ENCODE measurements around the gene DNAL1. TPM values are rescaled to one million over a fixed set of nuclear protein-coding genes. Genes with fewer than 3 reads are reported as not detected.

DNAL1 gene
- total and polyA plus RNA-seq, 10 of the 15 experiments (the other 5 are each of a cell fraction or from before 2014, with no cell fraction given) = 2.4 to 18.2 (median 7.4) TPM

- TF ChIP-seq, protein P1, sequence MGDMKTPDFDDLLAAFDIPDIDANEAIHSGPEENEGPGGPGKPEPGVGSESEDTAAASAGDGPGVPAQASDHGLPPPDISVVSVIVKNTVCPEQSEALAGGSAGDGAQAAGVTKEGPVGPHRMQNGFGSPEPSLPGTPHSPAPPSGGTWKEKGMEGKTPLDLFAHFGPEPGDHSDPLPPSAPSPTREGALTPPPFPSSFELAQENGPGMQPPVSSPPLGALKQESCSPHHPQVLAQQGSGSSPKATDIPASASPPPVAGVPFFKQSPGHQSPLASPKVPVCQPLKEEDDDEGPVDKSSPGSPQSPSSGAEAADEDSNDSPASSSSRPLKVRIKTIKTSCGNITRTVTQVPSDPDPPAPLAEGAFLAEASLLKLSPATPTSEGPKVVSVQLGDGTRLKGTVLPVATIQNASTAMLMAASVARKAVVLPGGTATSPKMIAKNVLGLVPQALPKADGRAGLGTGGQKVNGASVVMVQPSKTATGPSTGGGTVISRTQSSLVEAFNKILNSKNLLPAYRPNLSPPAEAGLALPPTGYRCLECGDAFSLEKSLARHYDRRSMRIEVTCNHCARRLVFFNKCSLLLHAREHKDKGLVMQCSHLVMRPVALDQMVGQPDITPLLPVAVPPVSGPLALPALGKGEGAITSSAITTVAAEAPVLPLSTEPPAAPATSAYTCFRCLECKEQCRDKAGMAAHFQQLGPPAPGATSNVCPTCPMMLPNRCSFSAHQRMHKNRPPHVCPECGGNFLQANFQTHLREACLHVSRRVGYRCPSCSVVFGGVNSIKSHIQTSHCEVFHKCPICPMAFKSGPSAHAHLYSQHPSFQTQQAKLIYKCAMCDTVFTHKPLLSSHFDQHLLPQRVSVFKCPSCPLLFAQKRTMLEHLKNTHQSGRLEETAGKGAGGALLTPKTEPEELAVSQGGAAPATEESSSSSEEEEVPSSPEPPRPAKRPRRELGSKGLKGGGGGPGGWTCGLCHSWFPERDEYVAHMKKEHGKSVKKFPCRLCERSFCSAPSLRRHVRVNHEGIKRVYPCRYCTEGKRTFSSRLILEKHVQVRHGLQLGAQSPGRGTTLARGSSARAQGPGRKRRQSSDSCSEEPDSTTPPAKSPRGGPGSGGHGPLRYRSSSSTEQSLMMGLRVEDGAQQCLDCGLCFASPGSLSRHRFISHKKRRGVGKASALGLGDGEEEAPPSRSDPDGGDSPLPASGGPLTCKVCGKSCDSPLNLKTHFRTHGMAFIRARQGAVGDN (IDR thresholded peaks at IDR 0.05) = 0 out of 2 replicates have a peak, but pooled peaks have one; percentile 22
- TF ChIP-seq IKZF1 (conservative IDR thresholded peaks at IDR 0.05) (no peak), ETV6 (conservative IDR thresholded peaks at IDR 0.05 in 1 of 2, IDR thresholded peaks at IDR 0.05 in 1 of 2; ENCODE audit: borderline replicate concordance in 1 of 2, low read depth in 1 of 2) (peak in 1 of 2 experiments; percentile 24; a peak in 1 of 4 replicates), FOXM1 (IDR thresholded peaks at IDR 0.05; ENCODE audit: low read depth, low read length) (no peak), HDGF (IDR thresholded peaks at IDR 0.05) (no peak), POLR2A (IDR thresholded peaks at IDR 0.05; ENCODE audit: low read depth, low read length) (peak; percentile 55; the same call in 1 of the 2 replicates), BHLHE40 (IDR thresholded peaks at IDR 0.05; ENCODE audit: borderline replicate concordance in 1 of 2, low read depth in 2 of 2, low read length in 1 of 2) (peak; percentile 34 to 85; a peak in 3 of 4 replicates), HDAC2 (IDR thresholded peaks at IDR 0.05) (no peak), WRNIP1 (IDR thresholded peaks at IDR 0.05; ENCODE audit: borderline replicate concordance, low read depth, low read length) (0 out of 2 replicates have a peak, but pooled peaks have one; percentile 22), SREBF2 (IDR thresholded peaks at IDR 0.05; ENCODE audit: low read length) (no peak), CREM (IDR thresholded peaks at IDR 0.05; ENCODE audit: low read depth) (no peak), SMAD5 (IDR thresholded peaks at IDR 0.05; ENCODE audit: low read depth) (no peak), MYC (IDR thresholded peaks at IDR 0.05; ENCODE audit: insufficient read depth, insufficient read length, insufficient replicate concordance, low read length, severe bottlenecking) (peak; percentile 69)
- TF ChIP-seq, protein P2, sequence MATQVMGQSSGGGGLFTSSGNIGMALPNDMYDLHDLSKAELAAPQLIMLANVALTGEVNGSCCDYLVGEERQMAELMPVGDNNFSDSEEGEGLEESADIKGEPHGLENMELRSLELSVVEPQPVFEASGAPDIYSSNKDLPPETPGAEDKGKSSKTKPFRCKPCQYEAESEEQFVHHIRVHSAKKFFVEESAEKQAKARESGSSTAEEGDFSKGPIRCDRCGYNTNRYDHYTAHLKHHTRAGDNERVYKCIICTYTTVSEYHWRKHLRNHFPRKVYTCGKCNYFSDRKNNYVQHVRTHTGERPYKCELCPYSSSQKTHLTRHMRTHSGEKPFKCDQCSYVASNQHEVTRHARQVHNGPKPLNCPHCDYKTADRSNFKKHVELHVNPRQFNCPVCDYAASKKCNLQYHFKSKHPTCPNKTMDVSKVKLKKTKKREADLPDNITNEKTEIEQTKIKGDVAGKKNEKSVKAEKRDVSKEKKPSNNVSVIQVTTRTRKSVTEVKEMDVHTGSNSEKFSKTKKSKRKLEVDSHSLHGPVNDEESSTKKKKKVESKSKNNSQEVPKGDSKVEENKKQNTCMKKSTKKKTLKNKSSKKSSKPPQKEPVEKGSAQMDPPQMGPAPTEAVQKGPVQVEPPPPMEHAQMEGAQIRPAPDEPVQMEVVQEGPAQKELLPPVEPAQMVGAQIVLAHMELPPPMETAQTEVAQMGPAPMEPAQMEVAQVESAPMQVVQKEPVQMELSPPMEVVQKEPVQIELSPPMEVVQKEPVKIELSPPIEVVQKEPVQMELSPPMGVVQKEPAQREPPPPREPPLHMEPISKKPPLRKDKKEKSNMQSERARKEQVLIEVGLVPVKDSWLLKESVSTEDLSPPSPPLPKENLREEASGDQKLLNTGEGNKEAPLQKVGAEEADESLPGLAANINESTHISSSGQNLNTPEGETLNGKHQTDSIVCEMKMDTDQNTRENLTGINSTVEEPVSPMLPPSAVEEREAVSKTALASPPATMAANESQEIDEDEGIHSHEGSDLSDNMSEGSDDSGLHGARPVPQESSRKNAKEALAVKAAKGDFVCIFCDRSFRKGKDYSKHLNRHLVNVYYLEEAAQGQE (IDR thresholded peaks at IDR 0.05; ENCODE audit: low read depth, low read length) = no peak
- in situ Hi-C loops (cut with MboI) = loop anchor here (5.0 to 25.0 kb wide), 2 partner anchors 85 to 295 kb away; no protein-coding TSS in a partner anchor
Measured at GRCh38 chr14:73741876-73742519, 97.2 kb downstream of the DNAL1 start.

More at GRCh38 chr14:73741876-73742519, 97.2 kb downstream of the DNAL1 start:
- peak overlapping the region; percentile 81 for H3K27ac ChIP-seq (ENCODE audit: control insufficient read depth, insufficient read depth)
- H3K4me3 ChIP-seq = peak overlapping the region; percentile 55
- ChIA-PET POLR2A (interaction anchor here (0.5 to 6.7 kb wide), 7 partner anchors 8 to 73 kb away, joined by 3 to 54 read pairs (median 5); no protein-coding TSS in a partner anchor), SMC1A (ENCODE audit: uncharacterized antibody, unreplicated experiment) (interaction anchor here (1.1 to 6.7 kb wide), 12 partner anchors 9 to 87 kb away, joined by 3 to 60 read pairs (median 6); no protein-coding TSS in a partner anchor), CTCF (interaction anchor here (0.6 to 21.0 kb wide), 10 partner anchors 10 to 145 kb away, joined by 3 to 288 read pairs (median 6); partner anchors contain the start of gene ZNF410), RAD21 (ENCODE audit: unreplicated experiment) (interaction anchor here (0.8 to 8.5 kb wide), 13 partner anchors 10 to 85 kb away, joined by 3 to 114 read pairs (median 5); a partner anchor contains a TSS)
- peak overlapping the region; percentile 96 for H3K4me2 ChIP-seq (ENCODE audit: control insufficient read depth, insufficient read depth)
- peak overlapping the region; percentile 59 for H3K9ac ChIP-seq (ENCODE audit: control insufficient read depth, insufficient read depth, low read length)
- peaks cover 27% of the 10 kb centered on the region for H4K20me1 ChIP-seq (ENCODE audit: control insufficient read depth, insufficient read depth)
- peaks cover 61% of the 10 kb centered on the region for H3K4me1 ChIP-seq (ENCODE audit: control insufficient read depth, insufficient read depth, low read length)
- H3K9me3 ChIP-seq (replicated peaks; ENCODE audit: control insufficient read depth, insufficient read depth, low read length) = no peaks in the 10 kb centered on the region
- ATAC-seq (peak; percentile 12), FAIRE-seq (no peak), DNase-seq (ENCODE audit: low read depth, low spot score) (no peak)
- peaks cover 19 to 46% of the 10 kb centered on the region in 2 experiments for H3K36me3 ChIP-seq (ENCODE audit: control insufficient read depth in 2 of 2, insufficient read depth in 2 of 2, low read length in 1 of 2)
- WGBS (ENCODE audit: insufficient coverage, insufficient replicate concordance, low lambda C conversion rate, missing lambda C conversion rate) = 8% methylated on average over 17 of the region's 17 CpGs
- no peak overlapping the region for H2AFZ ChIP-seq (ENCODE audit: control insufficient read depth, low read depth, low read length)
- BruUV-seq (replicated peaks) = no TSS peak
- peaks cover 88% of the 10 kb centered on the region for H3K79me2 ChIP-seq (ENCODE audit: control insufficient read depth, insufficient read depth, low read length)
- intact Hi-C loops (cut with micrococcal nuclease; ENCODE audit: unreplicated experiment) = no loop called here
- H3K27me3 ChIP-seq (replicated peaks in 1 of 2; ENCODE audit: control insufficient read depth in 2 of 2, insufficient read depth in 2 of 2, low read length in 1 of 2) = no peaks in the 10 kb centered on the region

All from GM12878 (cell line).